GM12874 (cell line): Measurements from ENCODE around the gene SNX12.
A peak's percentile ranks its signal among the peaks of the same experiment; 100 is the strongest.

Experiments
- TF ChIP-seq, protein P1 (sequence below): IDR thresholded peaks from 2 replicates; pipeline ENCODE4 v1.5.1; 2011; ENCODE audit warnings: low read depth, mild to moderate bottlenecking, control low read depth, low read length, moderate library complexity; ENCODE audit not compliant: insufficient read depth

Gene SNX12

DNA sequence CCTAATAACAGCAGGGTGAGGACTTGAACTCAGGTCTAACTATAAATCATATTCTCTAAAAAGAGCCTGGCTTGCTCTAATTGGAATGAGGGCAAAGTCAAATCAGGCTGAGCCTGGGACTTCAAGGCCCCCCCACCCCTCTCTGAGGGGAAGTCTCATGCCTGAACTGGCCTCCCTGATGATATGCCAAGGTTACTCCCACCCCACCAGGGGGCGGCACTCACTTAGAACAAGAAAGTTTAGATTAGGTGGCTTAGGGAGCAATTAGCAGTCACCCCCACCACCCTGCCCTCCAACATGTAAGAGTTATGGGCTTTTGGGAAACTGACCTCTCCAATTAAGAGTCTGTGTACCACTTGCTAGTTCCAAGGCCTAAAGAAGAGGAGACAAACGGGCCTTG is 30.2 kb upstream of the SNX12 start:
- TF ChIP-seq, protein P1, sequence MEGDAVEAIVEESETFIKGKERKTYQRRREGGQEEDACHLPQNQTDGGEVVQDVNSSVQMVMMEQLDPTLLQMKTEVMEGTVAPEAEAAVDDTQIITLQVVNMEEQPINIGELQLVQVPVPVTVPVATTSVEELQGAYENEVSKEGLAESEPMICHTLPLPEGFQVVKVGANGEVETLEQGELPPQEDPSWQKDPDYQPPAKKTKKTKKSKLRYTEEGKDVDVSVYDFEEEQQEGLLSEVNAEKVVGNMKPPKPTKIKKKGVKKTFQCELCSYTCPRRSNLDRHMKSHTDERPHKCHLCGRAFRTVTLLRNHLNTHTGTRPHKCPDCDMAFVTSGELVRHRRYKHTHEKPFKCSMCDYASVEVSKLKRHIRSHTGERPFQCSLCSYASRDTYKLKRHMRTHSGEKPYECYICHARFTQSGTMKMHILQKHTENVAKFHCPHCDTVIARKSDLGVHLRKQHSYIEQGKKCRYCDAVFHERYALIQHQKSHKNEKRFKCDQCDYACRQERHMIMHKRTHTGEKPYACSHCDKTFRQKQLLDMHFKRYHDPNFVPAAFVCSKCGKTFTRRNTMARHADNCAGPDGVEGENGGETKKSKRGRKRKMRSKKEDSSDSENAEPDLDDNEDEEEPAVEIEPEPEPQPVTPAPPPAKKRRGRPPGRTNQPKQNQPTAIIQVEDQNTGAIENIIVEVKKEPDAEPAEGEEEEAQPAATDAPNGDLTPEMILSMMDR: peak; percentile 51; the same call in 1 of the 2 replicates

DNA sequence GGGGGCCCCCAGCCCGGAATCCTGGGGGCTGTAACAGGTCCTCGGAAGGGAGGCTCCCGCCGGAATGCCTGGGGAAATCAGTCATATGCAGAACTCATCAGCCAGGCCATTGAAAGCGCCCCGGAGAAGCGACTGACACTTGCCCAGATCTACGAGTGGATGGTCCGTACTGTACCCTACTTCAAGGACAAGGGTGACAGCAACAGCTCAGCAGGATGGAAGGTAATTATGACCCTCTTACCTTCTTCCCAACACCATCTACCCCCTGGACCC is 28.6 kb upstream of the SNX12 start:
- TF ChIP-seq, protein P1: no peak

DNA sequence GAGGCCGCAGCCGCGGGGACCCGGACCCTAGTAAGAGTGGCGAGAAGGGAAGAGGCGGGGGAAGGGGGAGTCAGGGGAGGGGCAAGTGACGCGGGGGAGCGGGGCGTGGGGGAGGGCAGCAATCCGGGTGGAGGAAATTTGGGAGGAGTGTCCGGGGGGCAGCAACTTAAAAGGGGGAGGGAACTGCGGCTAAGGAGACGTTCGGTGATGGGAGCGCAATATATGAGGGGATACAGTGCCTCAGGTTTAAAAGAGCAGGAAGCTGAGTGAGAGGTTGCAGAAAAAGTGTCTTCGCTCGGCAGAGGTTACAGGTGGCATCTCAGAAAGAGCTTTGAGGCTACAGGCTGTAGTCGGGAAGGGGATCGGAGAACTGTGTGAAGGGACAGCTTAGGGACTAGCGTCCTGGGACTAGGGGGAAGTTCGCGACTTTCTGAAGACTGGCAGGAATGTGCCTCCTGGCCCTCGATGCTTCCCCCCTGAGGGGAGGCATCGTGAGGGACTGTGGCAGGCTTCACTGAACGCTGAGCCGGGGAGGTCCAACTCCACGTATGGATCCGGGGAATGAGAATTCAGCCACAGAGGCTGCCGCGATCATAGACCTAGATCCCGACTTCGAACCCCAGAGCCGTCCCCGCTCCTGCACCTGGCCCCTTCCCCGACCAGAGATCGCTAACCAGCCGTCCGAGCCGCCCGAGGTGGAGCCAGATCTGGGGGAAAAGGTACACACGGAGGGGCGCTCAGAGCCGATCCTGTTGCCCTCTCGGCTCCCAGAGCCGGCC is 28.0 kb upstream of the SNX12 start:
- TF ChIP-seq, protein P1: no peak

DNA sequence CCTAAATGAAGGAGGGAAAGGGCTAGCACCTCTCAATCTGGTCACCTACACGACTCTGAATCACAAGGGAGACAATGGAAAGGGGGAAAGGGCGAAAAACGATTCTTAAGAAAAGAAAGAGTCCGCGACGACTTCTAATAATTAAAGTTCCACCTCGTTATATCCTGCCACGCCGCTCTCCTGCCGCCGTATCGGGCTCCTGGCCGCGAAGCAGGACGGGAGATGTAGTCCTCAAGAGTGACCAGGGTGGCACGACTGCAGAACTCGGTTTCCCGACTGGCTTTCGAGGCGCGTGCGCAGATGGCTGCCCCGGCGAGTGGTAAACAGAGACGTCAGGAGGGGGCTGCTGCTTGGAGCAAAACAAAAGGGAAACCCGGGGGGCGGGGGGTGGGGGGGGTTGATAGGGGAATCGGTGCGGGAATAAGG is 27.4 kb upstream of the SNX12 start, which contains the start of gene FOXO4:
Gene FOXO4, plus strand, starts transcription at position 297 of the 426 bp plus-strand sequence. CDS start 678 bp downstream, outside the sequence.
- TF ChIP-seq, protein P1: no peak

DNA sequence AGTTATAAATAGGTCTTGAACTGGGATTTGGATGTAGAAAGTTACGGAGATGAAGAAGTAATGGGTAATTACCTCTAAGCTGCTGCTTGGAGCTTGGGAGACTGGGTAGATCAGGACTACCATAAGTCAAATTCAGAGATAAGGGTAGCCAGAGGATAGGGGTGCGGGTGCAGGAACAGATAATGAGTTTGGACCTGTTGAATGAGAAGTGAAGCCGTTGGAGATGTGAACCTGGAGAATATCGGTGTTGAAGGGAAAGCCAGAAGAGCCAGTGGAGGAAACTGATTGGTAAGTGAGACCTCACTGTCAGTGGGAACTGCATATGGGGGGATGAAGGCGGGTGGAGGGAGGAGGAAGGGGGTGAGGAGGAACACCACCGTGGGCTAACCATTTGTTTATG is 26.9 kb upstream of the SNX12 start:
- TF ChIP-seq, protein P1: no peak

DNA sequence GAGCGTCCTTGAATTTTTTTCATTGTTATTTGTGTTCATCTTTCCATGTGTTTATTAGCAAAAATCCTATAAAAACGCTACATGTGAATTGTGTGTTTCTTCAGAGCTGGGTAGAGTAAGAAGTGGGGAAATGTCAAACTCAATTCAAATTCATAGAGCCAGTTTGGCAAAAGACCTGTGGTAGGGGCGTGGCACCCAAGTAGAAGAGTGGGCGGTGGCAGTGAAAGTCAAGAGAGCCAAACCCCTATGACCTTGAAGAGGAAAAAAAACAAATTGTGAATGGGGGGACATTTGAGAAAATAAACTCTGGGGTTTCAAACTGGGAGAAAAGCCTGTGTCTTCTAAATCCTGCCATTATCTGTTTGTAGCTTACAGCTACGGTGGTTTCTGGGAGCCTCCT is 23.1 kb upstream of the SNX12 start:
- TF ChIP-seq, protein P1: no peak

DNA sequence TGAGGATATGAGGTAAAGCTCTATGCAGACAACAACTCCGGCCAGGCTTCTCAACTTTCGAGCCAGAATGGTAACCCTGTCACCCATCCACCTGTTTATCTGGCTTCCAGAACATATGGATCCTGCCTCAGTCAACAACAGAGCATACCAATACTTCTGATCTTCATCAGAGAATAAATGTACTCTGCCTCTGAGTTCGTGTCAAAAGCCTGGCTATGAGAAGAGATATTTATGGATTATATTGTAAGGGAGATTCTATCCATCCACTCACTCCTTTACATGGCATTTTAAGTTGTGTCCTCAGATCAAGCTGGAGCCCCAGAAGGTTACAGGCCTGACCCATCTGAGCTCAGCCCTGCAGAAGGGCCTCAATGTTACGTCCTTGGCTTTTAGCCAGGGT is 17.8 kb upstream of the SNX12 start:
- TF ChIP-seq, protein P1: no peak

DNA sequence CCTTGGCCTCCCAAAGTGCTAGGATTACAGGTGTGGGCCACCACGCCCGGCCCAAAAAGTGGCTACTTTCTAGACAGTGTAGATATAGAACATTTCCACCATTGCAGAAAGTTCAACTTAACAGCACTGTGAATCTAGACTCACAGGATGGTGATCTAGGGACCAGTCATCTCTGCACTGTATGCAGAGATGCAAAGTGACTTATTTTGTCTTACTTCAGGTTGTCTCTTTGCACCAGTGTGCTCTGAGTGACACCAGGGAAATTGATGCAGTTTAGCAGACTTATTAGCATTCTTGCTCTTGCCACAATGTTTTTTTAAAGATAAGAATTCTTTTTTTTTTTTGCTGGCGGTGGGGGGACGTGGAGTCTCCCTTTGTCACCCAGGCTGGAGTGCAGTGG is 14.7 kb upstream of the SNX12 start:
- TF ChIP-seq, protein P1: no peak
